Measurements from ENCODE around the gene ARHGAP32. TPM values are rescaled to one million over a fixed set of nuclear protein-coding genes. Genes with fewer than 3 reads are reported as not detected.

The ARHGAP32 gene
- total RNA-seq, 6 donors from 2014 or later = 19.9 to 51.3 (median 29.5) TPM

Small RNA genes within 50 kb of the gene (small RNA-seq; reads per million reads assigned to genes)
- gene RF00019 (0 reads per million in 4 donors), gene RNU6-874P (0 reads per million in 4 donors), gene RNU6-876P (0 reads per million in 4 donors)

Other genes starting within 250 kb of the ARHGAP32 start
- gene TP53AIP1, start 249.5 kb downstream of the ARHGAP32 start, total RNA-seq = under 1 TPM in 1 of 6 donors, not detected in 5; 0.89 TPM
- under 1 TPM in 3 of 6 donors, not detected in 3; 0.30 to 0.89 (median 0.30) TPM for gene BARX2, start 183.5 kb upstream of the ARHGAP32 start, total RNA-seq

Measured in upper lobe of left lung (tissue), 6 donors.